HepG2 (cell line): ENCODE data around the gene PHB1. TPM values are rescaled to one million over a fixed set of nuclear protein-coding genes. Genes with fewer than 3 reads are reported as not detected.

Experiments used
- ATAC-seq: fragments of 200-7000 bp; cut with Tn5 transposase; 3 replicates; pipeline ENCODE4 v1.9.1; 2020; ENCODE audit warnings: mild to moderate bottlenecking, moderate library complexity
- BruUV-seq: library from RNA; stranded (reverse); fragments of 400-500 nt; replicated peaks from 2 replicates; lab custom pipeline; 2021; lab: Mats Ljungman, UMichigan
- CTCF ChIA-PET: fragments of 300-600 bp; formaldehyde crosslinking; extraction: SDS; loops from one replicate; lab custom pipeline; 2021; ENCODE audit warnings: low total read pairs, inconsistent platforms, low intra/inter-chr PET ratio; lab: Yijun Ruan, JAX
- POLR2A ChIA-PET: fragments of 350-600 bp; sonication (Branson Sonifier 250); formaldehyde crosslinking; loops from one replicate; lab custom pipeline; 2020; ENCODE audit warnings: antibody characterized with exemption, inconsistent platforms; lab: Yijun Ruan, JAX
- DNase-seq: peaks from one replicate; pipeline ENCODE4 v3.0.0-alpha.2; 2015; ENCODE audit warnings: low spot score
- FAIRE-seq: peaks from 3 replicates; lab custom pipeline; 2011; peaks lifted over from hg19 to GRCh38; lab: Jason Lieb, UNC
- H2AFZ ChIP-seq: one replicate; pipeline ENCODE4 v1.6.1; 2011; ENCODE audit warnings: low read length, inconsistent platforms
- H3K27ac ChIP-seq: fragments of 300-600 bp; 3 replicates; pipeline ENCODE4 v1.8.0; 2011; ENCODE audit warnings: mixed run types, mild to moderate bottlenecking, mixed read lengths, low read length, inconsistent platforms; ENCODE audit not compliant: insufficient read depth; ENCODE audit errors: extremely low read length
- H3K27me3 ChIP-seq, 2 experiments: fragments of 200-600 bp in 1 of 2; 2 replicates in 1 of 2; 3 replicates in 1 of 2; pipeline versions ENCODE4 v1.6.0 to v1.8.0; 2011; ENCODE audit warnings: low read length in 2 of 2, mild to moderate bottlenecking in 2 of 2, moderate library complexity in 2 of 2, inconsistent platforms in 1 of 2; ENCODE audit not compliant: insufficient read depth in 2 of 2, control insufficient read depth in 1 of 2
- H3K36me3 ChIP-seq, 2 experiments: fragments of 200-600 bp in 1 of 2; replicated peaks in 1 of 2; 2 replicates in 1 of 2; 3 replicates in 1 of 2; pipeline versions ENCODE4 v1.5.1 to v1.8.0; 2011; ENCODE audit warnings: low read length in 2 of 2, inconsistent platforms in 1 of 2; ENCODE audit not compliant: insufficient read depth in 2 of 2, control insufficient read depth in 1 of 2
- H3K4me1 ChIP-seq: 2 replicates; pipeline ENCODE4 v1.5.1; 2012; ENCODE audit warnings: low read length, inconsistent platforms; ENCODE audit not compliant: insufficient read depth
- H3K4me2 ChIP-seq: 2 replicates; pipeline ENCODE4 v1.6.0; 2011; ENCODE audit warnings: low read depth, low read length, inconsistent platforms
- H3K4me3 ChIP-seq, 3 experiments: fragments of 200-600 bp in 1 of 3; sonication (generic), shearing (Covaris generic) in 1 of 3; replicated peaks in 1 of 3; 2 replicates each; pipeline ENCODE4 v1.5.1; 2011 to 2016; ENCODE audit warnings: low read length in 3 of 3, inconsistent platforms in 2 of 3, low read depth in 2 of 3, mild to moderate bottlenecking in 2 of 3, control low read depth in 1 of 3, mixed read lengths in 1 of 3; ENCODE audit not compliant: insufficient read depth in 1 of 3
- H3K79me2 ChIP-seq: one replicate; pipeline ENCODE4 v1.6.1; 2011; ENCODE audit warnings: low read length, inconsistent platforms; ENCODE audit not compliant: insufficient read depth
- H3K9ac ChIP-seq: 2 replicates; pipeline ENCODE4 v1.6.0; 2011; ENCODE audit warnings: mild to moderate bottlenecking, low read depth, low read length, inconsistent platforms; ENCODE audit not compliant: insufficient read depth
- H3K9me3 ChIP-seq: 2 replicates; pipeline ENCODE4 v1.5.1; 2012; ENCODE audit warnings: mild to moderate bottlenecking, low read length
- H4K20me1 ChIP-seq: 2 replicates; pipeline ENCODE4 v1.6.0; 2011; ENCODE audit warnings: inconsistent platforms, mild to moderate bottlenecking, low read length, moderate library complexity; ENCODE audit not compliant: insufficient read depth
- CENPT ChIP-seq: sonication (generic); formaldehyde crosslinking; IDR thresholded peaks from 2 replicates; pipeline ENCODE4 v1.8.0; 2022; ENCODE audit warnings: low read depth, mild to moderate bottlenecking, moderate library complexity, missing genetic modification reagents
- DMAP1 ChIP-seq: IDR thresholded peaks from 2 replicates; pipeline ENCODE4 v1.6.1; 2016
- YY1 ChIP-seq: IDR thresholded peaks from 2 replicates; pipeline ENCODE4 v1.6.1; 2011; ENCODE audit warnings: low read length, low read depth, moderate library complexity, mild to moderate bottlenecking; ENCODE audit not compliant: insufficient read depth, insufficient replicate concordance
- ZFYVE20 ChIP-seq: sonication (generic); formaldehyde crosslinking; IDR thresholded peaks from 2 replicates; pipeline ENCODE4 v1.8.0; 2023; ENCODE audit warnings: low read depth, mild to moderate bottlenecking, moderate library complexity, missing genetic modification reagents, borderline replicate concordance
- ZNF225 ChIP-seq: sonication (generic); formaldehyde crosslinking; IDR thresholded peaks from 2 replicates; pipeline ENCODE4 v1.4.0; 2020; ENCODE audit warnings: mild to moderate bottlenecking, missing genetic modification reagents
- ZNF572 ChIP-seq: sonication (generic); formaldehyde crosslinking; IDR thresholded peaks from 2 replicates; pipeline ENCODE4 v1.5.1; 2020; ENCODE audit warnings: mild to moderate bottlenecking, missing genetic modification reagents
- ZNF720 ChIP-seq: sonication (generic); formaldehyde crosslinking; IDR thresholded peaks from 2 replicates; pipeline ENCODE4 v1.4.0; 2020; ENCODE audit warnings: missing genetic modification reagents
- ZNF768 ChIP-seq: sonication (generic); formaldehyde crosslinking; IDR thresholded peaks from 2 replicates; pipeline ENCODE4 v1.4.0; 2020; ENCODE audit warnings: missing genetic modification reagents
- ZNF816 ChIP-seq: sonication (generic); formaldehyde crosslinking; IDR thresholded peaks from 2 replicates; pipeline ENCODE4 v1.8.0; 2022; ENCODE audit warnings: missing genetic modification reagents, mild to moderate bottlenecking, borderline replicate concordance
- WGBS: methylation state at CpG from one replicate; pipeline ENCODE4 v1.1.6; 2017; ENCODE audit warnings: low lambda C conversion rate; 5-methylcytosine and 5-hydroxymethylcytosine counted together
- in situ Hi-C: cut with HindIII; loops from 2 replicates; pipeline ENCODE4 v1.10.0; 2017; ENCODE audit warnings: low pct_unique_long_range_greater_than_20kb; ENCODE audit not compliant: extremely low pct_ligation_motif_present
- intact Hi-C: fragments of 100-400 bp; cut with micrococcal nuclease; formaldehyde crosslinking; loops from one replicate; pipeline ENCODE4 v1.10.0; 2022; ENCODE audit not compliant: unreplicated experiment
- polyA plus RNA-seq, 8 experiments: library from polyadenylated mRNA; depleted of rRNA in 3 of 8; stranded (reverse) in 7 of 8; unstranded in 1 of 8; fragments of >200 nt; fragmentation: Illumina TruSeq in 4 of 8; extraction: Trizol in 4 of 8; gene quantifications; 2 replicates each; pipeline versions ENCODE4 v1.2.1 to v1.2.3, GENCODE V29; 2011 to 2016; ENCODE audit warnings: low read depth in 4 of 8, missing spikeins in 1 of 8, mixed read lengths in 1 of 8; ENCODE audit not compliant: insufficient read depth in 1 of 8
- total RNA-seq, 5 experiments: library from RNA; depleted of rRNA; stranded (reverse); fragments of >200 nt; fragmentation: Illumina TruSeq; extraction: Trizol; gene quantifications; 2 replicates each; pipeline ENCODE4 v1.2.3, GENCODE V29; 2016; ENCODE audit warnings: low read depth in 1 of 5
- TF ChIP-seq, protein P1 (sequence below): sonication (generic); formaldehyde crosslinking; IDR thresholded peaks from 2 replicates; pipeline ENCODE4 v1.4.0; 2020; ENCODE audit warnings: mild to moderate bottlenecking, missing genetic modification reagents
- TF ChIP-seq, protein P2 (sequence below): sonication (generic); formaldehyde crosslinking; IDR thresholded peaks from 2 replicates; pipeline ENCODE4 v1.9.0; 2021; ENCODE audit warnings: missing genetic modification reagents, borderline replicate concordance
- TF ChIP-seq, protein P3 (sequence below): sonication (generic); formaldehyde crosslinking; IDR thresholded peaks from 2 replicates; pipeline ENCODE4 v1.9.0; 2022; ENCODE audit warnings: missing genetic modification reagents, mild to moderate bottlenecking, borderline replicate concordance

PHB1 gene
- total and polyA plus RNA-seq, 2 of the 13 experiments (the other 11 are each of a cell fraction or from before 2014, with no cell fraction given), result 515 to 688 TPM

DNA sequence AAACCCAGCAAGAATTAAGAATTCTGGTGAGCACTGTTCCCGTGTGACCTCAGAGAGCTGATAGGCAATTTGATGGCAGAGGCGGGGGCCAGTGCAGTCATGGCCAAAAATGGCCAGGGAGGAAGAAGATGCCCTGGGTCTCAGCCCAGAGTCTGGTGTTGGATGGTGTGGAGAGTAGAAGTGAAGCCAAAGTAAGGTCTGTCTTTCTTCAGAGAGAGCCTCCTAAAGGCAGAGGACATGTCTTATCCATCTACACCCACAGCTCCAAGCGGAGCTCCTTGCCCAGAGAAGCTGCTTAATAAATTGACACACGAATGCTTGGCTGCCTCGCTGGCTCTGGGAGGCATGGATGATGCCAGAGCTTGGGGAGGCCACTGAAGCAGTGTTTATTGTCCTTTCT, 32.9 kb downstream of the PHB1 start (continued):
- TF ChIP-seq, protein P1, sequence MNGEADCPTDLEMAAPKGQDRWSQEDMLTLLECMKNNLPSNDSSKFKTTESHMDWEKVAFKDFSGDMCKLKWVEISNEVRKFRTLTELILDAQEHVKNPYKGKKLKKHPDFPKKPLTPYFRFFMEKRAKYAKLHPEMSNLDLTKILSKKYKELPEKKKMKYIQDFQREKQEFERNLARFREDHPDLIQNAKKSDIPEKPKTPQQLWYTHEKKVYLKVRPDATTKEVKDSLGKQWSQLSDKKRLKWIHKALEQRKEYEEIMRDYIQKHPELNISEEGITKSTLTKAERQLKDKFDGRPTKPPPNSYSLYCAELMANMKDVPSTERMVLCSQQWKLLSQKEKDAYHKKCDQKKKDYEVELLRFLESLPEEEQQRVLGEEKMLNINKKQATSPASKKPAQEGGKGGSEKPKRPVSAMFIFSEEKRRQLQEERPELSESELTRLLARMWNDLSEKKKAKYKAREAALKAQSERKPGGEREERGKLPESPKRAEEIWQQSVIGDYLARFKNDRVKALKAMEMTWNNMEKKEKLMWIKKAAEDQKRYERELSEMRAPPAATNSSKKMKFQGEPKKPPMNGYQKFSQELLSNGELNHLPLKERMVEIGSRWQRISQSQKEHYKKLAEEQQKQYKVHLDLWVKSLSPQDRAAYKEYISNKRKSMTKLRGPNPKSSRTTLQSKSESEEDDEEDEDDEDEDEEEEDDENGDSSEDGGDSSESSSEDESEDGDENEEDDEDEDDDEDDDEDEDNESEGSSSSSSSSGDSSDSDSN (CRISPR knock-in tag), result no peak
- no peak for TF ChIP-seq CENPT (CRISPR knock-in tag)
- TF ChIP-seq, all 625 proteins: peak for 0

DNA sequence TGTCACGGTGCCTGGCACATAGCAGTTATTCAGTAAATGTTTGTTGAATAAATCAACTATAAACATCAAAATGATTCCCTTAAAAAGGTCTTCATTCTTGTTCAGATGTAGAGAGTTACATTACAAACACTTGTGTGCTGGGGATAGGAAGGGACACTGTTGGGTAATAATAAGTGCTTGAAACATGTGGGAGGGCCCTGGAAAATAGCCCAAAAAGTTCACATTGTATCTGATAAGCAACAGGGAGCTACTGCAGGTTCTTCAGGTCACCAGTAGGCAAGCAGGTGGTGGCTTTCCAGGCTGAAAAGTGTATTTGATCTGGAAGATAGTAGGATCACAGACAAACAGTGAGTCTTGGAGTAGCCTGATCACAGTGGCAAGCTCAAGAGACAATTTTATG, 33.6 kb downstream of the PHB1 start:
- Histone ChIP-seq H3K4me1 (peaks cover 22% of the 10 kb centered on the region), H3K36me3 (no peaks in the 10 kb centered on the region), H3K4me3 (no peak overlapping the region), H3K79me2 (no peaks in the 10 kb centered on the region), H3K27ac (no peak overlapping the region), H2AFZ (no peak overlapping the region), H3K9ac (no peak overlapping the region), H3K4me2 (no peak overlapping the region), H4K20me1 (no peaks in the 10 kb centered on the region), H3K27me3 (no peaks in the 10 kb centered on the region; a peak in 2 of 5 replicates), H3K9me3 (no peaks in the 10 kb centered on the region)
- CTCF ChIA-PET, result no interaction called here
- POLR2A ChIA-PET, result interaction anchor here (1.0 to 1.9 kb wide), 2 partner anchors 8 to 10 kb away, joined by 4 to 5 read pairs; no protein-coding TSS in a partner anchor
- no TSS peak for BruUV-seq
- intact Hi-C loops (no loop called here), in situ Hi-C loops (no loop called here)
- DNase-seq, result no peak
- ATAC-seq, result no peak
- TF ChIP-seq ZNF816 (CRISPR knock-in tag), result no peak
- TF ChIP-seq ZNF225, result no peak
- no peak for TF ChIP-seq ZNF572
- TF ChIP-seq, protein P2, sequence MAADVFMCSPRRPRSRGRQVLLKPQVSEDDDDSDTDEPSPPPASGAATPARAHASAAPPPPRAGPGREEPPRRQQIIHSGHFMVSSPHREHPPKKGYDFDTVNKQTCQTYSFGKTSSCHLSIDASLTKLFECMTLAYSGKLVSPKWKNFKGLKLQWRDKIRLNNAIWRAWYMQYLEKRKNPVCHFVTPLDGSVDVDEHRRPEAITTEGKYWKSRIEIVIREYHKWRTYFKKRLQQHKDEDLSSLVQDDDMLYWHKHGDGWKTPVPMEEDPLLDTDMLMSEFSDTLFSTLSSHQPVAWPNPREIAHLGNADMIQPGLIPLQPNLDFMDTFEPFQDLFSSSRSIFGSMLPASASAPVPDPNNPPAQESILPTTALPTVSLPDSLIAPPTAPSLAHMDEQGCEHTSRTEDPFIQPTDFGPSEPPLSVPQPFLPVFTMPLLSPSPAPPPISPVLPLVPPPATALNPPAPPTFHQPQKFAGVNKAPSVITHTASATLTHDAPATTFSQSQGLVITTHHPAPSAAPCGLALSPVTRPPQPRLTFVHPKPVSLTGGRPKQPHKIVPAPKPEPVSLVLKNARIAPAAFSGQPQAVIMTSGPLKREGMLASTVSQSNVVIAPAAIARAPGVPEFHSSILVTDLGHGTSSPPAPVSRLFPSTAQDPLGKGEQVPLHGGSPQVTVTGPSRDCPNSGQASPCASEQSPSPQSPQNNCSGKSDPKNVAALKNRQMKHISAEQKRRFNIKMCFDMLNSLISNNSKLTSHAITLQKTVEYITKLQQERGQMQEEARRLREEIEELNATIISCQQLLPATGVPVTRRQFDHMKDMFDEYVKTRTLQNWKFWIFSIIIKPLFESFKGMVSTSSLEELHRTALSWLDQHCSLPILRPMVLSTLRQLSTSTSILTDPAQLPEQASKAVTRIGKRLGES (CRISPR knock-in tag), result no peak
- TF ChIP-seq, protein P3, sequence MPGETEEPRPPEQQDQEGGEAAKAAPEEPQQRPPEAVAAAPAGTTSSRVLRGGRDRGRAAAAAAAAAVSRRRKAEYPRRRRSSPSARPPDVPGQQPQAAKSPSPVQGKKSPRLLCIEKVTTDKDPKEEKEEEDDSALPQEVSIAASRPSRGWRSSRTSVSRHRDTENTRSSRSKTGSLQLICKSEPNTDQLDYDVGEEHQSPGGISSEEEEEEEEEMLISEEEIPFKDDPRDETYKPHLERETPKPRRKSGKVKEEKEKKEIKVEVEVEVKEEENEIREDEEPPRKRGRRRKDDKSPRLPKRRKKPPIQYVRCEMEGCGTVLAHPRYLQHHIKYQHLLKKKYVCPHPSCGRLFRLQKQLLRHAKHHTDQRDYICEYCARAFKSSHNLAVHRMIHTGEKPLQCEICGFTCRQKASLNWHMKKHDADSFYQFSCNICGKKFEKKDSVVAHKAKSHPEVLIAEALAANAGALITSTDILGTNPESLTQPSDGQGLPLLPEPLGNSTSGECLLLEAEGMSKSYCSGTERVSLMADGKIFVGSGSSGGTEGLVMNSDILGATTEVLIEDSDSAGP (CRISPR knock-in tag), result no peak
- TF ChIP-seq ZNF768 (CRISPR knock-in tag), result no peak
- TF ChIP-seq DMAP1 (CRISPR knock-in tag), result no peak
- no peak for TF ChIP-seq ZFYVE20 (CRISPR knock-in tag)
- no peak for TF ChIP-seq YY1
- TF ChIP-seq ZNF720 (CRISPR knock-in tag), result no peak
- no peak for FAIRE-seq
- WGBS, result 5% methylated on average over 1 of the region's 1 CpG
